Thyroid gland (tissue), 4 donors: Measurements from ENCODE around the gene DNAH14. TPM values are rescaled to one million over a fixed set of nuclear protein-coding genes. Genes with fewer than 3 reads are reported as not detected.

Source experiments
- DNase-seq, 2 donors: peaks; one replicate each; pipeline ENCODE4 v3.0.0-alpha.2; 2019
- H3K27ac ChIP-seq, 3 donors: fragments of 200-600 bp; sonication (generic); 1 replicate in 2 of 3; 2 replicates in 1 of 3; pipeline ENCODE4 v1.5.1; 2016 to 2019; ENCODE audit warnings: mild to moderate bottlenecking in 1 of 3, moderate library complexity in 1 of 3
- H3K27me3 ChIP-seq: fragments of 200-600 bp; sonication (generic); one replicate; pipeline ENCODE4 v1.5.1; 2019
- H3K36me3 ChIP-seq, 2 donors: fragments of 200-600 bp; sonication (generic); one replicate each; pipeline ENCODE4 v1.5.1; 2016 to 2019
- H3K4me1 ChIP-seq, 2 donors: fragments of 200-600 bp; sonication (generic); one replicate each; pipeline ENCODE4 v1.5.1; 2017 to 2019
- H3K4me3 ChIP-seq, 3 donors: fragments of 200-600 bp; sonication (generic); replicated peaks in 1 of 3; 1 replicate in 2 of 3; 2 replicates in 1 of 3; pipeline ENCODE4 v1.5.1; 2016; ENCODE audit warnings: mild to moderate bottlenecking in 1 of 3
- H3K9me3 ChIP-seq: fragments of 200-600 bp; sonication (generic); one replicate; pipeline ENCODE4 v1.5.1; 2017
- POLR2A ChIP-seq, 2 donors: fragments of 450-650 bp; IDR thresholded peaks; one replicate each; pipeline ENCODE4 v1.6.1; 2017; ENCODE audit warnings: antibody characterized with exemption in 2 of 2, mild to moderate bottlenecking in 2 of 2, moderate library complexity in 1 of 2
- WGBS, 2 donors: methylation state at CpG; one replicate each; pipeline ENCODE4 v1.1.5; 2017; 5-methylcytosine and 5-hydroxymethylcytosine counted together
- intact Hi-C: fragments of 100-400 bp; cut with DNase I; formaldehyde crosslinking; loops from one replicate; pipeline ENCODE4 v1.15.1; 2023
- total RNA-seq, 4 donors: library from RNA; depleted of rRNA; stranded (reverse); fragments of >200 nt; gene quantifications; one replicate each; pipeline ENCODE4 v1.2.3, GENCODE V29; 2016
- TF ChIP-seq, protein P1 (sequence below), 6 experiments: fragments of 200-600 bp in 3 of 6; fragments of 450-650 bp in 3 of 6; sonication (generic) in 3 of 6; IDR thresholded peaks; one replicate each; pipeline ENCODE4 v1.5.1; 2016 to 2019; ENCODE audit warnings: antibody characterized with exemption in 6 of 6, mild to moderate bottlenecking in 2 of 6, inconsistent platforms in 1 of 6, moderate library complexity in 1 of 6

The DNAH14 gene
- total RNA-seq, 4 donors from 2014 or later, result 60.5 to 75.9 (median 69.2) TPM

DNA sequence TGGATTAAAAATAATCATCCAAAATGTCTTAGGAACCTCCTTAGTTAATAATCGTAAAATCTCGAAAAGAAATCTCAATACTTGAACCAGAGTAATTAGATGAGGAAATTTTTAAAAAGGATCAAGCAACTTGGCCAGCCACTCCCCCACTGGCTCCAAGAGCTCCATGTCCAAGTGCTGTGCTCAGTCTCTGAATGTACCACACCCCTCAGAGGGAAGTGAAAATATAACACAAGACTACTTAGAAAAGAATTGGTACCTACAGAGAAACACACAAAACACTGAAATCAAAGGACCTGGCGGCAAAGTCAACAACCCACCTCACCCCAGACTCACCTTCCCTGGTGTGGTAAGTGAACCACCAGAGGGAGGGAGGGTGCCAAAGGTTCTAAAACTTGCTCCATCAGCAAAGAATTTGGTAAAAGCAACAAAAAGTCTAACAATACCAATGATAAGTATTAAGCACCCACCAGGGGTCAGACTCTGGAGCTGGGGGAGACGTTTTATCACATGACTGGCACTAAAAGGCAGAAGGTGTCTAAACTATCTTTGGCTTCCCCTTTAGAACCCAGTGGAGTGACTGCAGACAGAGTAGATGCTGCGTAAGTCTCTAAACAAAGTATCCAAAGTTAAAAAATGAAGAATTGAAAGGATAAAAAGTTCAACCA lies 484.4 kb downstream of the DNAH14 start:
- 89 to 91% methylated on average over 5 of the region's 5 CpGs for WGBS, 2 donors
- Histone ChIP-seq H3K27me3 (no peaks in the 10 kb centered on the region), H3K27ac (no peak overlapping the region), H3K4me3 (no peak overlapping the region), H3K4me1 (no peaks in the 10 kb centered on the region), H3K36me3 (peaks cover 35 to 37% of the 10 kb centered on the region in 2 donors), H3K9me3 (no peaks in the 10 kb centered on the region)
- no peak for DNase-seq
- intact Hi-C loops, result no loop called here
- no peak for TF ChIP-seq POLR2A (IDR thresholded peaks at IDR 0.05)
- TF ChIP-seq, protein P1, sequence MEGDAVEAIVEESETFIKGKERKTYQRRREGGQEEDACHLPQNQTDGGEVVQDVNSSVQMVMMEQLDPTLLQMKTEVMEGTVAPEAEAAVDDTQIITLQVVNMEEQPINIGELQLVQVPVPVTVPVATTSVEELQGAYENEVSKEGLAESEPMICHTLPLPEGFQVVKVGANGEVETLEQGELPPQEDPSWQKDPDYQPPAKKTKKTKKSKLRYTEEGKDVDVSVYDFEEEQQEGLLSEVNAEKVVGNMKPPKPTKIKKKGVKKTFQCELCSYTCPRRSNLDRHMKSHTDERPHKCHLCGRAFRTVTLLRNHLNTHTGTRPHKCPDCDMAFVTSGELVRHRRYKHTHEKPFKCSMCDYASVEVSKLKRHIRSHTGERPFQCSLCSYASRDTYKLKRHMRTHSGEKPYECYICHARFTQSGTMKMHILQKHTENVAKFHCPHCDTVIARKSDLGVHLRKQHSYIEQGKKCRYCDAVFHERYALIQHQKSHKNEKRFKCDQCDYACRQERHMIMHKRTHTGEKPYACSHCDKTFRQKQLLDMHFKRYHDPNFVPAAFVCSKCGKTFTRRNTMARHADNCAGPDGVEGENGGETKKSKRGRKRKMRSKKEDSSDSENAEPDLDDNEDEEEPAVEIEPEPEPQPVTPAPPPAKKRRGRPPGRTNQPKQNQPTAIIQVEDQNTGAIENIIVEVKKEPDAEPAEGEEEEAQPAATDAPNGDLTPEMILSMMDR (IDR thresholded peaks at IDR 0.05), result no peak

DNA sequence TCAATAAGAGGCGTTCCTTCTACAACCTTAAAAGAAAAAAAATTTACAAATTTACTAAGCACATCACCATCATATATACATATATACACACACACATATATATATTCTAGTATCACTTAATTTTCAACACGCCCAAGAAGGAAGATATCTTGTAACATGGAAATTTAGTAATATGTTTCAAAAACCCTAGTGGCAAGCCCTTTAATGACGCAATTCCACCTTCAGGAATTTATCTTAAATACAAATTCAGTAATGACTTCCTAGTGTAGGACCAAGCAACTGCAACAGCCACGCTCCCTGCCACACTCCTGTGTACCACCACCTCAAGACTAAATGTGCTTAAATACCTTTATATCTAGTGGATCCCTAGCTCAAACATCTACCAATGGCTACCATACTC lies 485.8 kb downstream of the DNAH14 start:
- Histone ChIP-seq H3K4me1 (no peaks in the 10 kb centered on the region), H3K36me3 (peaks cover 38 to 45% of the 10 kb centered on the region in 2 donors), H3K27ac (no peak overlapping the region), H3K9me3 (no peaks in the 10 kb centered on the region), H3K27me3 (no peaks in the 10 kb centered on the region), H3K4me3 (no peak overlapping the region)
- intact Hi-C loops, result no loop called here
- TF ChIP-seq POLR2A (IDR thresholded peaks at IDR 0.05), result no peak
- TF ChIP-seq, protein P1 (IDR thresholded peaks at IDR 0.05), result no peak
- no peak for DNase-seq
- WGBS, 2 donors, result 97% methylated on average over 4 of the region's 4 CpGs

DNA sequence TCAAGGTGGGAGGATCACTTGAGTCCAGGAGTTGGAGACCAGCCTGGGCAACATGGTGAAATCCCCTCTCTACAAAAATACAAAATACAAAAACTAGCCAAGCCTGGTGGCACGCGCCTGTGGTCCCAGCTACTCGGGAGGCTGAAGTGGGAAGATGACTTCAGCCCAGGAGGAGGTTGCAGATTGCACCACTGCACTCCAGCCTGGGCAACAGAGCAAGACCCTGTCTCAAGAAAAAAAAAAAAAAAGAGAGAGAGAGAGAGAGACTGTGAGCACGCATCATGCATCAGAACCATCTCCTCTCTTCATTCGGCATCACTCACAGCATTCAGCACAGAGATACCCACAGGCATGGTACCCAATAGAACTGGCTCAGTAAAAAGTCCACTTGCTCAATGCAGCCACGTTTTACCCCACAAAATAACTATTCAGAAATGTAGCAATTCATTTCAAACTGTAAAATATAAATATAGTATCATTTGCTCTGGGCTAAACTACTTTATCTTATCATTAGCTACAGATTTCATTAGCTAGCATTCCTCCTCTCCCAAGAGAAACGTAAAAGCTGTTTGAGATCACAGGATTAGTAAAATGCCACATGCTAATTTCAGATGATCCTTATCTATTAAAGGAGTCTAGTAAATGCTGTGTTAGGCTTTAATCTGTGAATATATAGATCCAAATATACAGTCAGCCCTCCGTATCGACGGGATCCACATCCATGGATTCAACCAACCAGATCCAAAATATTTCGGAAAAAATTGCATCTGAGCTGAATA lies 486.7 kb downstream of the DNAH14 start:
- no peak overlapping the region for H3K4me3 ChIP-seq
- H3K4me1 ChIP-seq, result no peaks in the 10 kb centered on the region

DNA sequence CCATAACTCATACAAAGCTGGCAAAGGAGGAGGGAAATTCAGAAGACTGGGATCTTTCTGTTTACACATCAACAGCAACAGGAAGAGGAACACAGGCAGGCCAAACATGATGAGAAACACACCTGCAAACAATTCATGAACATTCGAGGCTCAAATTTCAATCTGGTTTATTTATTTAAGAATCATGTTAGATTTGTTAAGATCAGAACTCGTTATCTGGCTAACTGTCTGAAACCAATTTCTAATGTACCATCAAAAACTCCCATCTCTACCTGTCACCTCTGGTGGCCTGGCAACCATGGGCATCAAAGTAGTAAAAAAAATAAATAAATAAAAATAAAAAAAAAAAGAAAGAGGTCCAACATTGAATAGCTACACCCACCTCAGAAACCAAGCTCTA lies 488.6 kb downstream of the DNAH14 start:
- Histone ChIP-seq H3K27ac (no peak overlapping the region), H3K36me3 (peaks cover 22 to 37% of the 10 kb centered on the region in 2 donors), H3K4me3 (no peak overlapping the region), H3K4me1 (no peaks in the 10 kb centered on the region), H3K27me3 (no peaks in the 10 kb centered on the region), H3K9me3 (no peaks in the 10 kb centered on the region)
- WGBS, 2 donors, result 79 to 86% methylated on average over 2 of the region's 2 CpGs
- intact Hi-C loops, result no loop called here
- no peak for DNase-seq
- no peak for TF ChIP-seq POLR2A (IDR thresholded peaks at IDR 0.05)
- TF ChIP-seq, protein P1 (IDR thresholded peaks at IDR 0.05), result no peak

More for the DNA sequence above, 486.7 kb downstream of the DNAH14 start:
- WGBS, 2 donors, result 91% methylated on average over 11 of the region's 11 CpGs
- Histone ChIP-seq H3K36me3 (peaks cover 36 to 45% of the 10 kb centered on the region in 2 donors), H3K27ac (no peak overlapping the region), H3K27me3 (no peaks in the 10 kb centered on the region), H3K9me3 (no peaks in the 10 kb centered on the region)
- intact Hi-C loops, result no loop called here
- TF ChIP-seq, protein P1 (IDR thresholded peaks at IDR 0.05), result no peak
- DNase-seq, result no peak

DNA sequence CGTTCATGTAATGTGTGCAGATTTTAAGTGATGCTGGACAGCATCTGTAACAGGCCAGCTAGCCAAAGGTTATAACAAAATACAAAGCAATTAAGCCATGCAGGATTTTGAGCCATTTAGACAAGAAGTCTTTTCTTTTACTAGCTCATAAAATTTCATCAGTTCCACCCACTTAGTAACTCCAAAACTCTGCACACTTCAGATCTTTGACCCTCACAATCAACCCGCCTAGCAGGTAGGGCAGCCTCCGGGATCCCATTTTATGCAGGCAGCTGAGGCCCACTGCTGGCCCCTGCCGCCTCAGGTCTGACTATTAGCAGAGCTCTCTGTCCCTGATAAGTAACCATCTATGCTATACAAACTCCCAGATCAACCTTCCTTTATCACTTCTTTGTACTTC lies 489.1 kb downstream of the DNAH14 start:
- 92 to 94% methylated on average over 4 of the region's 4 CpGs for WGBS, 2 donors
- no peak overlapping the region for H3K4me3 ChIP-seq
- H3K27ac ChIP-seq, result no peak overlapping the region
- intact Hi-C loops, result no loop called here
- TF ChIP-seq, protein P1 (IDR thresholded peaks at IDR 0.05), result no peak
- no peak for TF ChIP-seq POLR2A (IDR thresholded peaks at IDR 0.05)
- H3K36me3 ChIP-seq, result peaks cover 22 to 37% of the 10 kb centered on the region in 2 donors
- no peak for DNase-seq
- no peaks in the 10 kb centered on the region for H3K9me3 ChIP-seq
- no peaks in the 10 kb centered on the region for H3K27me3 ChIP-seq
- H3K4me1 ChIP-seq, result no peaks in the 10 kb centered on the region
